ENCODE results near the gene POFUT2. TPM values are rescaled to one million over a fixed set of nuclear protein-coding genes. Genes with fewer than 3 reads are reported as not detected.

The POFUT2 gene
- total RNA-seq, 1 donor, result 35.8 TPM

DNA sequence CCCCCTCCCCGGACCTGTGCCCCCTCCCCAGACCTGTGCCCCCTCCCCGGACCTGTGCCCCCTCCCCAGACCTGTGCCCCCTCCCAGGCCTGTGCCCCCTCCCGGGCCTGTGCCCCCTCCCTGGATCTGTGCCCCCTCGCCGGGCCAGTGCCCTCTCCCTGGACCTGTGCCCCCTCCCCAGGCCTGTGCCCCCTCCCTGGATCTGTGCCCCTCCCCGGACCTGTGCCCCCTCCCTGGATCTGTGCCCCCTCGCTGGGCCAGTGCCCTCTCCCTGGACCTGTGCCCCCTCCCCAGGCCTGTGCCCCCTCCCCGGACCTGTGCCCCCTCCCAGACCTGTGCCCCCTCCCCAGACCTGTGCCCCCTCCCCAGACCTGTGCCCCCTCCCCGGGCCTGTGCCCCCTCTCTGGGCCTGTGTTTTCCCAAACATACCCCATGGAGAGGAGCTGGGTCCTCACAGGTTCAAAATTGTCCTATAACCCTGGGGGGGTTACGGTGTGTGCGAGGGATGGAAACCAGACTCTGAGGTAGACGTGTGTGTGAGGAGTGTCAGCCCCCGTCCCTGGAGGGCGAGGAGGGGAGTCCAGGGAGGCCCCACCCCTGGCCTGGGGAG is 47.6 kb upstream of the POFUT2 start:
- peak; percentile 5 for DNase-seq (ENCODE audit: insufficient read length, low spot score, missing footprints)
- TF ChIP-seq, protein P1, sequence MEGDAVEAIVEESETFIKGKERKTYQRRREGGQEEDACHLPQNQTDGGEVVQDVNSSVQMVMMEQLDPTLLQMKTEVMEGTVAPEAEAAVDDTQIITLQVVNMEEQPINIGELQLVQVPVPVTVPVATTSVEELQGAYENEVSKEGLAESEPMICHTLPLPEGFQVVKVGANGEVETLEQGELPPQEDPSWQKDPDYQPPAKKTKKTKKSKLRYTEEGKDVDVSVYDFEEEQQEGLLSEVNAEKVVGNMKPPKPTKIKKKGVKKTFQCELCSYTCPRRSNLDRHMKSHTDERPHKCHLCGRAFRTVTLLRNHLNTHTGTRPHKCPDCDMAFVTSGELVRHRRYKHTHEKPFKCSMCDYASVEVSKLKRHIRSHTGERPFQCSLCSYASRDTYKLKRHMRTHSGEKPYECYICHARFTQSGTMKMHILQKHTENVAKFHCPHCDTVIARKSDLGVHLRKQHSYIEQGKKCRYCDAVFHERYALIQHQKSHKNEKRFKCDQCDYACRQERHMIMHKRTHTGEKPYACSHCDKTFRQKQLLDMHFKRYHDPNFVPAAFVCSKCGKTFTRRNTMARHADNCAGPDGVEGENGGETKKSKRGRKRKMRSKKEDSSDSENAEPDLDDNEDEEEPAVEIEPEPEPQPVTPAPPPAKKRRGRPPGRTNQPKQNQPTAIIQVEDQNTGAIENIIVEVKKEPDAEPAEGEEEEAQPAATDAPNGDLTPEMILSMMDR (IDR thresholded peaks at IDR 0.05; ENCODE audit: extremely low read depth, low read depth, low read length), result no peak
- no peak overlapping the region for H3K27ac ChIP-seq (ENCODE audit: low read depth, low read length)
- no peaks in the 10 kb centered on the region for H3K9me3 ChIP-seq (ENCODE audit: low read depth, low read length)
- no peak overlapping the region for H2AFZ ChIP-seq (ENCODE audit: low read length)
- peaks cover 3% of the 10 kb centered on the region for H3K4me1 ChIP-seq (ENCODE audit: insufficient read depth, low read length)
- H4K20me1 ChIP-seq (ENCODE audit: insufficient read depth, low read length), result no peaks in the 10 kb centered on the region
- peaks cover 4% of the 10 kb centered on the region for H3K27me3 ChIP-seq (ENCODE audit: insufficient read depth, low read length)
- no peak overlapping the region for H3K4me2 ChIP-seq (ENCODE audit: insufficient read depth, low read length)
- no peaks in the 10 kb centered on the region for H3K79me2 ChIP-seq (ENCODE audit: insufficient read depth, low read length)
- H3K4me3 ChIP-seq (ENCODE audit: insufficient read depth, low read length), result no peak overlapping the region
- no peaks in the 10 kb centered on the region for H3K36me3 ChIP-seq (ENCODE audit: insufficient read depth, low read length)

DNA sequence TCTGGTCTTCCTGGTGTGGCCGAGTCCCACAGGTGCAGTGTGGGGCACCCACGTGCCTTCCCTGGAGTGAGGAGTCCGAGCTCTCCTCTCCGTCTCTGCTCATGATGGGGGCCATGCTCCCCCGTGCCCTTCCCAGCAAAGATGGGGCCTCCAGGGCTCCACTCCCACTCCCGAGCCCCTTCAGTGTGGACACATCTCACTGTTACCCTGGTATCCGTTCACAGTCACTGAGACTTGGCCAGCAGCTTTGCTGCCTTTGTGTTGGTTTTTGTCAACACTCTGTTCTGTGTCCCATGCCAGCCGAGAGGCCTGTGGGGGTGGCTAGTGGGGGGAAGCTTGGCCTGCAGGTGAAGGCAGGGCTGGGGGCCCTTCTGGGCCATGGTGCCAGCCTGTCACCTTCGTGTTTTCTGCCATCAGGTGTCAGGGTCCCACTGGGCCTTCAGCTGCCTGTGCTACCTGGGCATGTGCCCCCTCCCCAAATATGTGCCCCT is 46.9 kb upstream of the POFUT2 start:
- Histone ChIP-seq H3K4me1 (ENCODE audit: insufficient read depth, low read length) (peaks cover 10% of the 10 kb centered on the region), H3K27me3 (ENCODE audit: insufficient read depth, low read length) (peaks cover 4% of the 10 kb centered on the region), H3K4me3 (ENCODE audit: insufficient read depth, low read length) (no peak overlapping the region), H3K36me3 (ENCODE audit: insufficient read depth, low read length) (no peaks in the 10 kb centered on the region), H2AFZ (ENCODE audit: low read length) (no peak overlapping the region), H3K27ac (ENCODE audit: low read depth, low read length) (no peak overlapping the region), H3K4me2 (ENCODE audit: insufficient read depth, low read length) (no peak overlapping the region), H3K9me3 (ENCODE audit: low read depth, low read length) (no peaks in the 10 kb centered on the region), H3K79me2 (ENCODE audit: insufficient read depth, low read length) (no peaks in the 10 kb centered on the region), H4K20me1 (ENCODE audit: insufficient read depth, low read length) (no peaks in the 10 kb centered on the region)
- peak; percentile 79 for DNase-seq (ENCODE audit: insufficient read length, low spot score, missing footprints)
- TF ChIP-seq, protein P1 (IDR thresholded peaks at IDR 0.05; ENCODE audit: extremely low read depth, low read depth, low read length), result no peak

DNA sequence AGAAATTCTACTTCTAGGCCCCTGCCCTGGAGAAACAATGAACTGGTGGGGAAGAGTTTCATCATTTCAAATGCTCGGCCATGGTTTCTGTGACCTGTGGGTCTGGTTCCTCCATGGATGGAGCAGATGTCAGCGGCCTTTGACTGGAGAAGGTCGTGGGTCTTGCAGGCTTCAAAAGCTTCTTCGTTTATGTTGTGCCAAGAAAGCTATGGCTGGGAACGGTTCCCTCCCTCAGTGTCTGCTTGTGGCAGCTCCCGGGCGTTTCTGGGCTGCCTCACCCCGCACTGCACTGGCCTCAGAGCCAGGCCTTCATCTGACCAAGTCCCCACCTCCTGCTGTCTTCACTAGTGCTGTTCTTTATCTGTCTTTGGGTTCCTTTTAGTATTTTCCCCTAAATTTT is 46.4 kb upstream of the POFUT2 start:
- peak; percentile 69 for DNase-seq (ENCODE audit: insufficient read length, low spot score, missing footprints)
- Histone ChIP-seq H3K9me3 (ENCODE audit: low read depth, low read length) (no peaks in the 10 kb centered on the region), H3K27ac (ENCODE audit: low read depth, low read length) (no peak overlapping the region), H2AFZ (ENCODE audit: low read length) (no peak overlapping the region), H3K36me3 (ENCODE audit: insufficient read depth, low read length) (no peaks in the 10 kb centered on the region), H3K27me3 (ENCODE audit: insufficient read depth, low read length) (peaks cover 4% of the 10 kb centered on the region), H3K79me2 (ENCODE audit: insufficient read depth, low read length) (no peaks in the 10 kb centered on the region), H4K20me1 (ENCODE audit: insufficient read depth, low read length) (no peaks in the 10 kb centered on the region), H3K4me1 (ENCODE audit: insufficient read depth, low read length) (peaks cover 11% of the 10 kb centered on the region), H3K4me3 (ENCODE audit: insufficient read depth, low read length) (no peak overlapping the region), H3K4me2 (ENCODE audit: insufficient read depth, low read length) (no peak overlapping the region)
- TF ChIP-seq, protein P1 (IDR thresholded peaks at IDR 0.05; ENCODE audit: extremely low read depth, low read depth, low read length), result no peak

DNA sequence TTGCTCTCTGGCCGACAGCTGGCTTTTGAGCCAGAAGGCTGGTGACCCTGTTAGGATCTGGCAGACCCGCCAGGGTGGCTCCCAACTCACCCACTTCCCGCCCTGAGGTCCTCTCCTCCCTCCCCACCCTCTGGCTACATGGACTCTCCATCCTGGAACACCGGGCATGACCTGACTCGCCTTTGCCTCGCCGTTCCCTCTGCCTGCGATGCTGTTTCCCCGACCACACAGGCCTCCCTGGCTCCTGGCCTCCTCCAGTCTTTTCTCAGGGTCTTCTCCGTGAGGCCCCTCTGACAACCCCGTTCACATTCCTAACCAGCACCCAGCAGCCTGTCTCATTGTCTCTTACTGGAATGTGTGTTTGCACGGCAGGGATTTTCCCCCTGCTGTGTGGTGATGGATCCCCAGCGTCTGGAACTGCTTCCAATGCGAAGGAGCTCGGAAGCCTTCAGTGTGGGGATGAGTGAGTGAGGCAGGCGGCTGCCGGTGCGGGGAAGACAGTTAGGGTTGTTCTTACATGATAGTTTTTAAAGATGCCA is 46.0 kb upstream of the POFUT2 start:
- H3K4me2 ChIP-seq (ENCODE audit: insufficient read depth, low read length), result no peak overlapping the region
- no peak overlapping the region for H3K4me3 ChIP-seq (ENCODE audit: insufficient read depth, low read length)
- H3K27ac ChIP-seq (ENCODE audit: low read depth, low read length), result no peak overlapping the region
- H4K20me1 ChIP-seq (ENCODE audit: insufficient read depth, low read length), result no peaks in the 10 kb centered on the region
- peaks cover 11% of the 10 kb centered on the region for H3K4me1 ChIP-seq (ENCODE audit: insufficient read depth, low read length)
- DNase-seq (ENCODE audit: insufficient read length, low spot score, missing footprints), result peak; percentile 47
- H3K27me3 ChIP-seq (ENCODE audit: insufficient read depth, low read length), result peaks cover 4% of the 10 kb centered on the region
- H2AFZ ChIP-seq (ENCODE audit: low read length), result no peak overlapping the region
- TF ChIP-seq, protein P1 (IDR thresholded peaks at IDR 0.05; ENCODE audit: extremely low read depth, low read depth, low read length), result no peak
- H3K9me3 ChIP-seq (ENCODE audit: low read depth, low read length), result no peaks in the 10 kb centered on the region
- no peaks in the 10 kb centered on the region for H3K36me3 ChIP-seq (ENCODE audit: insufficient read depth, low read length)
- no peaks in the 10 kb centered on the region for H3K79me2 ChIP-seq (ENCODE audit: insufficient read depth, low read length)

Measured in osteoblast (primary cell).